ENCODE measurements around the gene ESPN.

- TF ChIP-seq CBX3 (IDR thresholded peaks at IDR 0.05; ENCODE audit: borderline replicate concordance, low read depth), result no peak
- TF ChIP-seq CTCF (IDR thresholded peaks at IDR 0.05 in 2 of 3, conservative IDR thresholded peaks at IDR 0.05 in 1 of 3; ENCODE audit: control insufficient read depth in 2 of 3, extremely low read depth in 1 of 3, insufficient read depth in 1 of 3, low read depth in 3 of 3, low read length in 3 of 3), result no peak
- TF ChIP-seq POLR2AphosphoS5 (IDR thresholded peaks at IDR 0.05; ENCODE audit: low read length), result no peak
- TF ChIP-seq TCF12 (IDR thresholded peaks at IDR 0.05; ENCODE audit: low read depth, low read length), result no peak
- no peak for TF ChIP-seq USF2 (IDR thresholded peaks at IDR 0.05; ENCODE audit: borderline replicate concordance, low read depth, low read length)
- TF ChIP-seq JUNB (IDR thresholded peaks at IDR 0.05), result no peak
- TF ChIP-seq PAX8 (IDR thresholded peaks at IDR 0.05), result no peak
- no peak for TF ChIP-seq BRCA1 (IDR thresholded peaks at IDR 0.05; ENCODE audit: low read depth, low read length)
- TF ChIP-seq POLR2A (IDR thresholded peaks at IDR 0.05; ENCODE audit: low read depth, low read length), result no peak
Observed at GRCh38 chr1:6450005-6450450, 25.5 kb downstream of the ESPN start.

All from GM12878 (cell line).